BJ (cell line): ENCODE measurements around the gene SDSL. TPM values are rescaled to one million over a fixed set of nuclear protein-coding genes. Genes with fewer than 3 reads are reported as not detected.

Source experiments
- CTCF ChIA-PET: fragments of 350-600 bp; formaldehyde crosslinking; extraction: SDS; loops from one replicate; lab custom pipeline; 2021; ENCODE audit warnings: antibody characterized with exemption, inconsistent platforms; lab: Yijun Ruan, JAX
- POLR2A ChIA-PET: fragments of 300-600 bp; sonication (Branson Sonifier 250); formaldehyde crosslinking; extraction: SDS; loops from one replicate; lab custom pipeline; 2021; ENCODE audit warnings: antibody characterized with exemption; lab: Charles Lee
- DNase-seq: peaks from one replicate; pipeline ENCODE4 v3.0.0-alpha.2; 2011; ENCODE audit warnings: low read depth
- H3K27me3 ChIP-seq: 2 replicates; pipeline ENCODE4 v1.6.0; 2011; ENCODE audit warnings: low read length; ENCODE audit not compliant: control insufficient read depth, insufficient read depth
- H3K36me3 ChIP-seq: 2 replicates; pipeline ENCODE4 v1.5.1; 2011; ENCODE audit warnings: low read length; ENCODE audit not compliant: control insufficient read depth, insufficient read depth
- H3K4me3 ChIP-seq: 2 replicates; pipeline ENCODE4 v1.5.1; 2011; ENCODE audit warnings: low read depth, mild to moderate bottlenecking, control low read depth, low read length
- polyA plus RNA-seq: library from polyadenylated mRNA; depleted of rRNA; stranded (reverse); fragments of >200 nt; gene quantifications from 2 replicates; pipeline ENCODE4 v1.2.3, GENCODE V29; 2011
- TF ChIP-seq, protein P1 (sequence below): IDR thresholded peaks from 2 replicates; pipeline ENCODE4 v1.5.1; 2011; ENCODE audit warnings: low read depth, mild to moderate bottlenecking, control low read depth, inconsistent platforms, low read length, moderate library complexity; ENCODE audit not compliant: insufficient read depth

Gene SDSL
- polyA plus RNA-seq, 1 experiment = 13.2 TPM

DNA sequence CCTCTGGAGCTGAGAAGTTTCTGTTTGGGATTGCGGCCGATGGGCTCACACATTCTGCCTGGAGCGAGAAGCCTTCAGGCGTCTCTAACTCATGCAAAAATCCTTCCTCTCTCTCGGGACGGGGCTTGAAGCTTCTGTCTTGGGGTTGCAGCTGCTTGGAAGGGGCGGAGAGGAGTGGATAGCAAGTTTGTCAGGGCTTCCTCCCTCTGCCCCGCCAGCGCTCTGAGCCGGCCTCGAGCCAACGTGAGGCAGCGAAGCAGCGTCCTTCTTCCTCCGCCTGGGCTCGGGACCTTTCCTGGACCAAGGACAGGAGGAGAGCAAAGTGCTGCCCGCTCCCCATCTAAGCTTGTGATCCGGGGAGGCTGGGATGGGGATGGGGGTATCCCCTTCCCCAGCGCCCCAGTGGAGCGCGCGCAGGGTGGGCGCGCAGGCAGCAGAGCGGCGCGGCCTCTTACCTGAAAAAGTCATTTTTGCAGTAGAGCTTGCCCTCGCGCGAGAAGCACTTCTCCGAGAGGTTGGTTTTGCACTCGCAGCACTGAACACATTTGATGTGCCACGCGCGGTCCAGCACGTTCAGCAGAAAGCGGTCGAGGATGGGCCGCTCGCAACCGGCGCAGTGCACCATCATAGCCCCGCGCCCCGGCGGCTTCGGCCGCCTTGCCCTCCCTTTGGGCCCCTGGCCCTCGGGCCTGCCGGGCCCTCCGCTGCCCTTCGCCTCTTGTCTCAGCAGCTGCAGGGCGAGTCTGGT, 48.9 kb downstream of the SDSL start:
- POLR2A ChIA-PET = no interaction called here
- no peak for DNase-seq
- CTCF ChIA-PET = no interaction called here
- peaks cover 88% of the 10 kb centered on the region for H3K27me3 ChIP-seq
- H3K36me3 ChIP-seq = no peaks in the 10 kb centered on the region
- no peak overlapping the region for H3K4me3 ChIP-seq
- TF ChIP-seq, protein P1, sequence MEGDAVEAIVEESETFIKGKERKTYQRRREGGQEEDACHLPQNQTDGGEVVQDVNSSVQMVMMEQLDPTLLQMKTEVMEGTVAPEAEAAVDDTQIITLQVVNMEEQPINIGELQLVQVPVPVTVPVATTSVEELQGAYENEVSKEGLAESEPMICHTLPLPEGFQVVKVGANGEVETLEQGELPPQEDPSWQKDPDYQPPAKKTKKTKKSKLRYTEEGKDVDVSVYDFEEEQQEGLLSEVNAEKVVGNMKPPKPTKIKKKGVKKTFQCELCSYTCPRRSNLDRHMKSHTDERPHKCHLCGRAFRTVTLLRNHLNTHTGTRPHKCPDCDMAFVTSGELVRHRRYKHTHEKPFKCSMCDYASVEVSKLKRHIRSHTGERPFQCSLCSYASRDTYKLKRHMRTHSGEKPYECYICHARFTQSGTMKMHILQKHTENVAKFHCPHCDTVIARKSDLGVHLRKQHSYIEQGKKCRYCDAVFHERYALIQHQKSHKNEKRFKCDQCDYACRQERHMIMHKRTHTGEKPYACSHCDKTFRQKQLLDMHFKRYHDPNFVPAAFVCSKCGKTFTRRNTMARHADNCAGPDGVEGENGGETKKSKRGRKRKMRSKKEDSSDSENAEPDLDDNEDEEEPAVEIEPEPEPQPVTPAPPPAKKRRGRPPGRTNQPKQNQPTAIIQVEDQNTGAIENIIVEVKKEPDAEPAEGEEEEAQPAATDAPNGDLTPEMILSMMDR = no peak

DNA sequence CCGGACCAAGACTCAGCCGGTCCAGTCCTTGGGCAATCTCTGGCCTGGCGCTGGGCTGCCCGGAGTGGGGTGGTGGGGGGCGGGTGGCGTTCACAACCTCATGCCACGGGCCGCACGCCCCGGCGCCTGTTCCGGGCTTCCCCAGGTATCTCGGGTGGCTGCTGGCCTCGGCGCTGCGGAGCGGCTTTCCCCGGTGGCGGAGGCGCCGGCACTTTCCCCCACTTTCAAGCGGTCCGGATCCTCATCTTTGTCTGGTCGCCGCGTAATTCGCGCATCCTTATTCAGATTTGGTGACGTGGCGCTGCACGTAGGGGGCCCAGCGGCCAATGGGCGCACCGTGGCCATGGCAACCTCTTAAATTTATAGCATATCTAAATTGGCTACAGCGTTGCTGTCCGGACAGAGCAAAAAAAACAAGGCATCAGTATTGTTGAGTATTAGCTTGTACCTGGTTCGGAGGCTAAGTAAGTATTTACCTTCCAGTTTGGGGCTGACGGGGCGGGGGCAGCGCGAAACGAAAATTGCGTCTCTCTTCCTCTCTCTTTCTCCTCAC, 49.5 kb downstream of the SDSL start, which contains the start of gene LHX5:
Gene LHX5 (minus strand): TSS at position 253 of the 553 bp plus-strand sequence. CDS start 373 bp downstream, outside the sequence.
- Histone ChIP-seq H3K4me3 (no peak within 1 kb of the TSS), H3K27me3 (peaks cover 86% of the 10 kb centered on the region), H3K36me3 (no peaks in the 10 kb centered on the region)
- TF ChIP-seq, protein P1 = no peak
- no peak for DNase-seq
- ChIA-PET POLR2A (no interaction called here), CTCF (no interaction called here)

DNA sequence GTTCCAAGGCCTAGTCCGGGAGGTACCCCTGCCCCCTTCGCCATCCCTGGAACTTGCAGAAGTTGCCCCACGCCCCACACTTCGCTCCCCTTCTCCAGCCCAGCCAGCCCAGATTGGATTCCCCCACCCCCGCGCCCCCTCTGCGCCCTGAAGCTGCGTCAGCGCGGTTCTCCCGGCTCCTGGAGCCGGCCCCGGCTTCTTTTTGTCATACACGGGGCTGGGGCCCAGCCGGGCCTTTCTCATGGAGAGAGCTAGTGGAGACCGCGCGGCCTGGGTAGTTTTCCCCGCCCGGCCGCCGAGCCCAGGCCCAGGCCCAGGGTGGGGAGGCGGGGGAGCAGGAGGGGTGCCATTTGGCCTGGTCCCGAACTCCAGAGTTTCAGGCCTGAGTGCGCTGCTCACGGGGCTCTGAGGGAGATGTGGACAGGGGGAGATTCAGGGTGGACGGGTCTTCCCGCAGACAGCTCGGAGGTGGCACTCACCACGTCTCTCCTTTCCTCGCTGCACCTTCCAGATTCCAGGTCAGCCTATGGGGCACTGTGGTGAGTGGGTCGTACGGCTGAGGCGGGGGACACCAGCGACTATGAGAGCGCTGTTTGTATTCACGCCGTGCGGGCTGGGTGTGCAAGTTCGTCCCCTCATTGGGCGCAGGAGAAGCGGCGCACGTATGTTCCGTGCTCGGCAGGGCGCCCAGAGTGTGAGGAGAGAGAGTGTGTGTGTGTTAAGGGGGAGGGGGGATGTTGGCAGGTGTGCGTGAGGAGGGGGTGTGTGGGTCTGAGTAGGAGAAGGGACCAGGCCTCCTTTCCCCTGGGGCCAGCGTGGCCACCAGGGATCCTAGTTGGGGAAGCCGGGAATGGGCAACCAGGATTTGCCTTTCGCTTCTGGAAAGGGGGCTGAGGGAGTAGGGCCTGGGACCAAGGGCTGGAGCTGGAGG, 50.3 kb downstream of the SDSL start:
- ChIA-PET POLR2A (no interaction called here), CTCF (no interaction called here)
- H3K4me3 ChIP-seq = no peak overlapping the region
- TF ChIP-seq, protein P1 = no peak
- peaks cover 83% of the 10 kb centered on the region for H3K27me3 ChIP-seq
- DNase-seq = no peak
- H3K36me3 ChIP-seq = no peaks in the 10 kb centered on the region

DNA sequence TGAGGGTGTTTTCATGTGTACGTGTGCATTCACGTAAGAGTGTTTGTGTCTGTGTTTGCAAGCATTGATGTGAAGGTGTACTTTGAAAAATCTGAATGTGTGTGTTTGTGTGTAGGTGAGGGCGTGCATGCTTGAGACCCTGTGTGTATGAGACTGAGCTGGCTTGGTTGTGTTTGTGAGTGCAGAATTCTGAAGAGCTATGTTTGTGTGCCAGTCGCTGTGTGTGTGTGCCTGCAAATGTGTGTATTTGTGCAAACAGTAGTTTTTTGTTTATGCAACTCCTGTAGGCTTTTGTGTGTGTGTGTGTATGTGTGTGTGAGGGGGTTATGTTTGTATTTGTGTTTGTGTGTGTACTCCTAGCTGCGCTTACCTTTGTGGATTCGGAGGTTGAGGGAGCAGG, 51.2 kb downstream of the SDSL start:
- TF ChIP-seq, protein P1 = no peak
- no peaks in the 10 kb centered on the region for H3K36me3 ChIP-seq
- H3K27me3 ChIP-seq = peaks cover 83% of the 10 kb centered on the region
- ChIA-PET CTCF (no interaction called here), POLR2A (no interaction called here)
- no peak for DNase-seq
- H3K4me3 ChIP-seq = no peak overlapping the region

DNA sequence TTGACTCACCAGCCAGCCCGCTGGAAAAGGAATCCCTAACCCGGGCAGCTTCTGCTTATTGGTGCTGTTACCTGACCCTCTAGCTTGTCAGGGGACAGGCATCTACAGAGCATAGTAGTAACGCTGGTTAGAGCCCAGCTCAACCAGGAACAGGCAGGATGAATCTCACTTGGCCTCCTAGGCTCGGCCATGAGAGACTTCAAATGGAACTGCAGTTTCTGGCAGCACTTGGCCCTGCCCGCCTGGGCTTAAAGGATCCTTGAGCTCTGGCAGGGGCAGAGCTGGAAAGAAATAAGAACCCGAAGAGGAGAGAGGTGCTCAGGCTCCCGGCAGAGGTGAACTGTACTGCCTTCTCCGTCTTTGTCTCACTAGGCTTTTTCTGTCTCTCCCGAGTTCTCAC, 51.8 kb downstream of the SDSL start:
- H3K27me3 ChIP-seq = peaks cover 82% of the 10 kb centered on the region
- TF ChIP-seq, protein P1 = no peak
- H3K4me3 ChIP-seq = no peak overlapping the region
- ChIA-PET POLR2A (no interaction called here), CTCF (interaction anchor here (1.0 kb wide), 2 partner anchors 10 to 481 kb away, joined by 3 to 4 read pairs; no protein-coding TSS in a partner anchor)
- DNase-seq = no peak
- no peaks in the 10 kb centered on the region for H3K36me3 ChIP-seq
